GM12872 (cell line): ENCODE data around the gene PLPP4.

Experiments
- CTCF ChIP-seq: IDR thresholded peaks from 3 replicates; pipeline ENCODE4 v1.5.1; 2011; ENCODE audit warnings: low read depth, mild to moderate bottlenecking, low read length, moderate library complexity; ENCODE audit not compliant: insufficient read depth

PLPP4 gene

GRCh38 chr10:120465138-120465537 is 8.1 kb downstream of the PLPP4 start:
- no peak for TF ChIP-seq CTCF

GRCh38 chr10:120466006-120466405 is 9.0 kb downstream of the PLPP4 start:
- no peak for TF ChIP-seq CTCF

GRCh38 chr10:120473593-120473992 is 16.6 kb downstream of the PLPP4 start:
- no peak for TF ChIP-seq CTCF

- no peak for TF ChIP-seq CTCF
Observed at GRCh38 chr10:120474956-120475355, 17.9 kb downstream of the PLPP4 start.

GRCh38 chr10:120475844-120476791 is 19.1 kb downstream of the PLPP4 start:
- no peak for TF ChIP-seq CTCF

GRCh38 chr10:120477021-120477742 is 20.2 kb downstream of the PLPP4 start:
- no peak for TF ChIP-seq CTCF

- no peak for TF ChIP-seq CTCF
Observed at GRCh38 chr10:120477743-120478141, 20.7 kb downstream of the PLPP4 start.
